ENCODE results near the gene FXYD2.

- TF ChIP-seq, protein P1, sequence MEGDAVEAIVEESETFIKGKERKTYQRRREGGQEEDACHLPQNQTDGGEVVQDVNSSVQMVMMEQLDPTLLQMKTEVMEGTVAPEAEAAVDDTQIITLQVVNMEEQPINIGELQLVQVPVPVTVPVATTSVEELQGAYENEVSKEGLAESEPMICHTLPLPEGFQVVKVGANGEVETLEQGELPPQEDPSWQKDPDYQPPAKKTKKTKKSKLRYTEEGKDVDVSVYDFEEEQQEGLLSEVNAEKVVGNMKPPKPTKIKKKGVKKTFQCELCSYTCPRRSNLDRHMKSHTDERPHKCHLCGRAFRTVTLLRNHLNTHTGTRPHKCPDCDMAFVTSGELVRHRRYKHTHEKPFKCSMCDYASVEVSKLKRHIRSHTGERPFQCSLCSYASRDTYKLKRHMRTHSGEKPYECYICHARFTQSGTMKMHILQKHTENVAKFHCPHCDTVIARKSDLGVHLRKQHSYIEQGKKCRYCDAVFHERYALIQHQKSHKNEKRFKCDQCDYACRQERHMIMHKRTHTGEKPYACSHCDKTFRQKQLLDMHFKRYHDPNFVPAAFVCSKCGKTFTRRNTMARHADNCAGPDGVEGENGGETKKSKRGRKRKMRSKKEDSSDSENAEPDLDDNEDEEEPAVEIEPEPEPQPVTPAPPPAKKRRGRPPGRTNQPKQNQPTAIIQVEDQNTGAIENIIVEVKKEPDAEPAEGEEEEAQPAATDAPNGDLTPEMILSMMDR (IDR thresholded peaks at IDR 0.05; ENCODE audit: control extremely low read depth in 1 of 3, insufficient read depth in 1 of 3, low read depth in 1 of 3, low read length in 3 of 3) = no peak
- TF ChIP-seq EGR1 (IDR thresholded peaks at IDR 0.05; ENCODE audit: borderline replicate concordance, low read depth, low read length) (no peak), NRF1 (IDR thresholded peaks at IDR 0.05; ENCODE audit: low read depth, low read length) (no peak), SP4 (IDR thresholded peaks at IDR 0.05; ENCODE audit: low read length) (no peak), RFX5 (IDR thresholded peaks at IDR 0.05; ENCODE audit: borderline replicate concordance, low read depth, low read length) (no peak), PHF8 (conservative IDR thresholded peaks at IDR 0.05; ENCODE audit: low read depth, low read length) (no peak), JUND (IDR thresholded peaks at IDR 0.05; ENCODE audit: low read length) (no peak), POLR2A (IDR thresholded peaks at IDR 0.05; ENCODE audit: control extremely low read depth in 1 of 2, low read depth in 2 of 2, low read length in 2 of 2) (no peak), ASH2L (IDR thresholded peaks at IDR 0.05; ENCODE audit: low read length) (no peak), CEBPB (IDR thresholded peaks at IDR 0.05; ENCODE audit: low read depth, low read length) (no peak), TAF1 (IDR thresholded peaks at IDR 0.05; ENCODE audit: low read depth, low read length) (no peak), POLR2AphosphoS5 (IDR thresholded peaks at IDR 0.05; ENCODE audit: low read depth, low read length) (no peak), ZNF274 (IDR thresholded peaks at IDR 0.05; ENCODE audit: borderline replicate concordance, extremely low read depth, low read length) (no peak), GABPA (IDR thresholded peaks at IDR 0.05; ENCODE audit: borderline replicate concordance, insufficient read depth, low read length) (no peak)
These were observed 13.2 kb upstream of the FXYD2 start for GRCh38 chr11:117837791-117838190.
